ENCODE results near the gene DAPK1. TPM values are rescaled to one million over a fixed set of nuclear protein-coding genes. Genes with fewer than 3 reads are reported as not detected.

The DAPK1 gene
- polyA plus RNA-seq, 2 of the 4 experiments (the other 2 are of a cell fraction): 55.2 to 67.2 TPM

DNA sequence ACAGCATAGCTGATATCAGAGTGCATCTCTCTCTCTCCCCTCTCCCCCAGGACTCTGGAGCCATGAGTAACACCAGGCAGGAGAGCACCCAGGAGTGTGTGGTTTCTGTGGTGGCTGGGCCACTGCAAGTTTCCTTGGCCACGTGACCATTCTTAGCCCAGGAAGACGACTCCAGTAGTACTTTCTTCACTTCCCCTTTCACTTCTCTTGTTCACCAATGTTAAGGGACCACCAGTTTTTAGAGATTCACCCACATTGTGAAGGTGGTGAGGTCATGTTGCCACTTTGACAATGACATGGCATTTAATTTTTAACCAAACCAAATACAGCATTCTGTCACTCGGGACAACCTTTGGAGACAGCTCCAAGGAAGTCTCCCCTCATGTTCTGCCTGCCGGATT, 17.9 kb upstream of the DAPK1 start:
- 41% methylated on average over 4 of the region's 4 CpGs for WGBS (ENCODE audit: missing lambda C conversion rate)
- Histone ChIP-seq H3K4me2 (peak overlapping the region; percentile 23), H3K4me1 (peaks cover 8% of the 10 kb centered on the region), H3K27ac (peak overlapping the region; percentile 43 to 46; a peak in 2 of 6 replicates), H3K4me3 (no peak overlapping the region), H3K9me3 (no peaks in the 10 kb centered on the region)
- ATAC-seq (peak in 1 of 2 experiments; percentile 23; a peak in 2 of 6 replicates), FAIRE-seq (peak; percentile 86), DNase-seq (ENCODE audit: low read depth in 1 of 2, low spot score in 1 of 2) (no peak)
- CTCF ChIA-PET: no interaction called here
- POLR2A ChIA-PET: no interaction called here
- TF ChIP-seq, protein P1, sequence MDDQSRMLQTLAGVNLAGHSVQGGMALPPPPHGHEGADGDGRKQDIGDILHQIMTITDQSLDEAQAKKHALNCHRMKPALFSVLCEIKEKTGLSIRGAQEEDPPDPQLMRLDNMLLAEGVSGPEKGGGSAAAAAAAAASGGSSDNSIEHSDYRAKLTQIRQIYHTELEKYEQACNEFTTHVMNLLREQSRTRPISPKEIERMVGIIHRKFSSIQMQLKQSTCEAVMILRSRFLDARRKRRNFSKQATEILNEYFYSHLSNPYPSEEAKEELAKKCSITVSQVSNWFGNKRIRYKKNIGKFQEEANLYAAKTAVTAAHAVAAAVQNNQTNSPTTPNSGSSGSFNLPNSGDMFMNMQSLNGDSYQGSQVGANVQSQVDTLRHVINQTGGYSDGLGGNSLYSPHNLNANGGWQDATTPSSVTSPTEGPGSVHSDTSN (IDR thresholded peaks at IDR 0.05): no peak
- TF ChIP-seq MAFK (IDR thresholded peaks at IDR 0.05; ENCODE audit: partially characterized antibody): peak; percentile 64
- no peak for TF ChIP-seq KDM1A (IDR thresholded peaks at IDR 0.05; ENCODE audit: low read depth)
- TF ChIP-seq EHMT2 (IDR thresholded peaks at IDR 0.05; ENCODE audit: low read depth): no peak

- DNase-seq (ENCODE audit: low read depth in 1 of 2, low spot score in 1 of 2): no peak
- no peak overlapping the region for H3K4me2 ChIP-seq
- TF ChIP-seq REST (IDR thresholded peaks at IDR 0.05) (no peak), ESRRA (IDR thresholded peaks at IDR 0.05; ENCODE audit: borderline replicate concordance, low read length) (no peak), RCOR1 (IDR thresholded peaks at IDR 0.05; ENCODE audit: low read depth, low read length) (no peak), JUN (IDR thresholded peaks at IDR 0.05) (no peak), KDM1A (IDR thresholded peaks at IDR 0.05; ENCODE audit: low read depth) (no peak), SMC3 (IDR thresholded peaks at IDR 0.05) (no peak), E2F6 (IDR thresholded peaks at IDR 0.05; ENCODE audit: borderline replicate concordance, low read depth) (no peak)
- FAIRE-seq: no peak
- H3K27ac ChIP-seq: no peak overlapping the region
- no peak for ATAC-seq
- no peak overlapping the region for H3K4me3 ChIP-seq
- CTCF ChIA-PET: interaction anchor here (0.8 to 1.6 kb wide), 3 partner anchors 15 to 146 kb away, joined by 3 to 5 read pairs (median 3); partner anchors contain the start of gene DAPK1
- POLR2A ChIA-PET: no interaction called here
- WGBS (ENCODE audit: missing lambda C conversion rate): 80% methylated on average over 4 of the region's 4 CpGs
- H3K4me1 ChIP-seq: peaks cover 8% of the 10 kb centered on the region
- no peaks in the 10 kb centered on the region for H3K9me3 ChIP-seq
Measured at GRCh38 chr9:87481890-87482855, 15.5 kb upstream of the DAPK1 start.

DNA sequence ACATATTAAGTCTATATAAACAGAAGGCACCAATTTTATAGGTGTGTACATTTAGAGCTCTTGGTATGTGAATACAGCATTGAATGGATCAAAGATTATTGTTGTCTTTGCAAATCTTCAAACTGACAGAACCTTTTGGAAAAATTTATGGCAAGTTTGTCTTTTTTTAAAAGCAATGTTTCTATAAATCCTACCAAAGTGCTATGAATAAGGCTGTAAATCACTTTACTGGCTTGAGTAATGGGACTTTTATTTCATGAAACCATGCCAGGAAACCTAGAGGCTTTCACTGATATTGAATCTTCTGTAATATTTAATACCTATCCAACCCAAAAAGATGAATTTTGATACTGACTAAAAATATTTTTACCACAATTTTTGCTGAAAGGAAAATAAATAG, 7.4 kb upstream of the DAPK1 start:
- Histone ChIP-seq H3K9me3 (no peaks in the 10 kb centered on the region), H3K4me1 (peaks cover 11% of the 10 kb centered on the region; the same call in 1 of the 3 replicates), H3K4me3 (no peak overlapping the region), H3K27ac (no peak overlapping the region), H3K4me2 (no peak overlapping the region)
- DNase-seq (ENCODE audit: low read depth in 1 of 2, low spot score in 1 of 2) (no peak), FAIRE-seq (no peak), ATAC-seq (no peak)
- CTCF ChIA-PET: interaction anchor here (0.7 to 1.5 kb wide), 3 partner anchors 41 to 1482 kb away, joined by 3 to 4 read pairs (median 3); no protein-coding TSS in a partner anchor
- POLR2A ChIA-PET: no interaction called here
- no peak for TF ChIP-seq KDM5A (IDR thresholded peaks at IDR 0.05)
- no peak for TF ChIP-seq RNF2 (IDR thresholded peaks at IDR 0.05; ENCODE audit: borderline replicate concordance, low read depth)
- no peak for TF ChIP-seq RAD21 (conservative IDR thresholded peaks at IDR 0.05 in 1 of 2, IDR thresholded peaks at IDR 0.05 in 1 of 2)
- TF ChIP-seq GATA3 (IDR thresholded peaks at IDR 0.05; ENCODE audit: borderline replicate concordance): no peak
- no peak for TF ChIP-seq CEBPB (IDR thresholded peaks at IDR 0.05)
- no peak for TF ChIP-seq E2F6 (IDR thresholded peaks at IDR 0.05; ENCODE audit: borderline replicate concordance, low read depth)
- no peak for TF ChIP-seq JUNB (IDR thresholded peaks at IDR 0.05)
- no peak for TF ChIP-seq FOXS1 (CRISPR knock-in tag; IDR thresholded peaks at IDR 0.05)
- TF ChIP-seq, protein P2, sequence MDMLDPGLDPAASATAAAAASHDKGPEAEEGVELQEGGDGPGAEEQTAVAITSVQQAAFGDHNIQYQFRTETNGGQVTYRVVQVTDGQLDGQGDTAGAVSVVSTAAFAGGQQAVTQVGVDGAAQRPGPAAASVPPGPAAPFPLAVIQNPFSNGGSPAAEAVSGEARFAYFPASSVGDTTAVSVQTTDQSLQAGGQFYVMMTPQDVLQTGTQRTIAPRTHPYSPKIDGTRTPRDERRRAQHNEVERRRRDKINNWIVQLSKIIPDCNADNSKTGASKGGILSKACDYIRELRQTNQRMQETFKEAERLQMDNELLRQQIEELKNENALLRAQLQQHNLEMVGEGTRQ (IDR thresholded peaks at IDR 0.05): no peak
- no peak for TF ChIP-seq MAZ (IDR thresholded peaks at IDR 0.05; ENCODE audit: borderline replicate concordance, low read depth, low read length)
- TF ChIP-seq NPAS2 (CRISPR knock-in tag; IDR thresholded peaks at IDR 0.05; ENCODE audit: borderline replicate concordance): no peak
- no peak for TF ChIP-seq ZFP36 (IDR thresholded peaks at IDR 0.05; ENCODE audit: borderline replicate concordance, partially characterized antibody)
- no peak for TF ChIP-seq ZNF302 (CRISPR knock-in tag; IDR thresholded peaks at IDR 0.05)
- TF ChIP-seq CBX2 (IDR thresholded peaks at IDR 0.05; ENCODE audit: borderline replicate concordance, low read depth): no peak
- no peak for TF ChIP-seq KDM1A (IDR thresholded peaks at IDR 0.05; ENCODE audit: low read depth)
- no peak for TF ChIP-seq EHMT2 (IDR thresholded peaks at IDR 0.05; ENCODE audit: low read depth)
- TF ChIP-seq JUN (IDR thresholded peaks at IDR 0.05): no peak
- TF ChIP-seq POLR2A (IDR thresholded peaks at IDR 0.05; ENCODE audit: low read length): no peak

All from A549 (cell line).